Fibroblast of villous mesenchyme (primary cell): ENCODE results near the gene SEPTIN5. TPM values are rescaled to one million over a fixed set of nuclear protein-coding genes. Genes with fewer than 3 reads are reported as not detected.
A peak's percentile ranks its signal among the peaks of the same experiment; 100 is the strongest.

Source experiments
- DNase-seq: peaks from one replicate; pipeline ENCODE4 v3.0.0-alpha.2; 2010; ENCODE audit warnings: low read depth
- H3K4me3 ChIP-seq: 2 replicates; pipeline ENCODE4 v1.5.1; 2011; ENCODE audit warnings: low read depth, mild to moderate bottlenecking, low read length
- CTCF ChIP-seq: IDR thresholded peaks from 2 replicates; pipeline ENCODE4 v1.5.1; 2012; ENCODE audit warnings: low read depth, mild to moderate bottlenecking, low read length; ENCODE audit not compliant: insufficient read depth
- total RNA-seq: library from RNA; depleted of rRNA; stranded (reverse); fragments of >200 nt; gene quantifications from 2 replicates; pipeline ENCODE4 v1.2.3, GENCODE V29; 2012

Gene SEPTIN5
- total RNA-seq, 1 donor = 10.4 TPM

GRCh38 chr22:19765477-19766239, 51.4 kb downstream of the SEPTIN5 start:
- DNase-seq = peak; percentile 37
- TF ChIP-seq CTCF = no peak
- H3K4me3 ChIP-seq = peak overlapping the region; percentile 30

- H3K4me3 ChIP-seq = no peak overlapping the region
- TF ChIP-seq CTCF = no peak
- DNase-seq = no peak
Observed at GRCh38 chr22:19766240-19766510, 51.9 kb downstream of the SEPTIN5 start.

- H3K4me3 ChIP-seq = peak overlapping the region; percentile 43
Observed at GRCh38 chr22:19766511-19767426, 52.5 kb downstream of the SEPTIN5 start.

GRCh38 chr22:19767427-19768341, 53.4 kb downstream of the SEPTIN5 start:
- no peak overlapping the region for H3K4me3 ChIP-seq
- no peak for TF ChIP-seq CTCF

More at GRCh38 chr22:19766511-19767426, 52.5 kb downstream of the SEPTIN5 start:
- peak; percentile 28 for DNase-seq
- TF ChIP-seq CTCF = peak; percentile 30

GRCh38 chr22:19769393-19769715, 55.1 kb downstream of the SEPTIN5 start:
- no peak for DNase-seq
- TF ChIP-seq CTCF = no peak
- no peak overlapping the region for H3K4me3 ChIP-seq

More at GRCh38 chr22:19767427-19768341, 53.4 kb downstream of the SEPTIN5 start:
- DNase-seq = no peak
